AG04450 (cell line): ENCODE data around the gene ARMCX2. TPM values are rescaled to one million over a fixed set of nuclear protein-coding genes. Genes with fewer than 3 reads are reported as not detected.

Experiments
- CTCF ChIA-PET: fragments of 300-600, 350-600 bp; formaldehyde crosslinking; extraction: SDS; loops from one replicate; lab custom pipeline; 2022; ENCODE audit warnings: antibody characterized with exemption, inconsistent platforms; lab: Charles Lee
- POLR2A ChIA-PET: fragments of 350-600 bp; formaldehyde crosslinking; extraction: SDS; loops from one replicate; lab custom pipeline; 2021; ENCODE audit warnings: antibody characterized with exemption, inconsistent platforms; lab: Yijun Ruan, JAX
- DNase-seq: peaks from one replicate; pipeline ENCODE4 v3.0.0-alpha.2; 2011; ENCODE audit warnings: low read depth, low spot score
- H3K27ac ChIP-seq: one replicate; pipeline ENCODE4 v1.5.1; 2012; ENCODE audit warnings: low read depth, low read length, control low read depth
- H3K27me3 ChIP-seq: one replicate; pipeline ENCODE4 v1.6.0; 2012; ENCODE audit warnings: low read length; ENCODE audit not compliant: control insufficient read depth, insufficient read depth
- H3K4me3 ChIP-seq: 2 replicates; pipeline ENCODE4 v1.5.1; 2011; ENCODE audit warnings: mild to moderate bottlenecking, low read depth, low read length, control low read depth
- H3K9me3 ChIP-seq: 2 replicates; pipeline ENCODE4 v1.5.1; 2012; ENCODE audit warnings: low read length; ENCODE audit not compliant: control insufficient read depth, insufficient read depth
- polyA plus RNA-seq: library from polyadenylated mRNA; depleted of rRNA; stranded (reverse); fragments of >200 nt; gene quantifications from 2 replicates; pipeline ENCODE4 v1.2.3, GENCODE V29; 2011
- TF ChIP-seq, protein P1 (sequence below): IDR thresholded peaks from 2 replicates; pipeline ENCODE4 v1.5.1; 2011; ENCODE audit warnings: low read depth, low read length, control low read depth, inconsistent platforms

The ARMCX2 gene
- polyA plus RNA-seq, 1 experiment = 81.7 TPM

DNA sequence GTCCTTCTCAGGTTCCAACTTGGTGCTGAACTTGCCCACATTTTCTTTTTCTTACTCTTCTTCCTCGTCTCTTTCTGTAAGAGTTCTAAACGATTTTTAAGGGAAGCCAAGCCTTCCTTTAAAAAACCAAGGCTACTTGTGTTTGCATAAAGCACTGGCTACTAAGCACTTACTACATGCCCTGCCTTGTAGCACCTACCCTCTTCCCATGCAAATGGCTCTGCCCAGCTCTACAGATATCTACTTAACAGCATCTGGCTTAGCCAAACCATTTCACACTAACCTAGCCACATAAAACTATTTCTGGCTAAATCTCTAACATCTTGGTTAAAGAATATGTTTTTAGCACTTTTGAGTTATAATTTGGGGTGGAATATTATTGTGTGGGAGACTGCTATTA is 26.9 kb upstream of the ARMCX2 start:
- Histone ChIP-seq H3K4me3 (no peak overlapping the region), H3K27me3 (no peaks in the 10 kb centered on the region), H3K27ac (no peak overlapping the region), H3K9me3 (no peaks in the 10 kb centered on the region)
- TF ChIP-seq, protein P1, sequence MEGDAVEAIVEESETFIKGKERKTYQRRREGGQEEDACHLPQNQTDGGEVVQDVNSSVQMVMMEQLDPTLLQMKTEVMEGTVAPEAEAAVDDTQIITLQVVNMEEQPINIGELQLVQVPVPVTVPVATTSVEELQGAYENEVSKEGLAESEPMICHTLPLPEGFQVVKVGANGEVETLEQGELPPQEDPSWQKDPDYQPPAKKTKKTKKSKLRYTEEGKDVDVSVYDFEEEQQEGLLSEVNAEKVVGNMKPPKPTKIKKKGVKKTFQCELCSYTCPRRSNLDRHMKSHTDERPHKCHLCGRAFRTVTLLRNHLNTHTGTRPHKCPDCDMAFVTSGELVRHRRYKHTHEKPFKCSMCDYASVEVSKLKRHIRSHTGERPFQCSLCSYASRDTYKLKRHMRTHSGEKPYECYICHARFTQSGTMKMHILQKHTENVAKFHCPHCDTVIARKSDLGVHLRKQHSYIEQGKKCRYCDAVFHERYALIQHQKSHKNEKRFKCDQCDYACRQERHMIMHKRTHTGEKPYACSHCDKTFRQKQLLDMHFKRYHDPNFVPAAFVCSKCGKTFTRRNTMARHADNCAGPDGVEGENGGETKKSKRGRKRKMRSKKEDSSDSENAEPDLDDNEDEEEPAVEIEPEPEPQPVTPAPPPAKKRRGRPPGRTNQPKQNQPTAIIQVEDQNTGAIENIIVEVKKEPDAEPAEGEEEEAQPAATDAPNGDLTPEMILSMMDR = no peak
- DNase-seq = no peak
- ChIA-PET CTCF (no interaction called here), POLR2A (no interaction called here)

GRCh38 chrX:101685923-101686322 is 26.3 kb upstream of the ARMCX2 start:
- ChIA-PET POLR2A (no interaction called here), CTCF (no interaction called here)
- no peak for DNase-seq
- Histone ChIP-seq H3K27me3 (no peaks in the 10 kb centered on the region), H3K27ac (no peak overlapping the region), H3K9me3 (no peaks in the 10 kb centered on the region), H3K4me3 (no peak overlapping the region)
- TF ChIP-seq, protein P1 = no peak

- no peaks in the 10 kb centered on the region for H3K27me3 ChIP-seq
- no peak overlapping the region for H3K27ac ChIP-seq
- CTCF ChIA-PET = no interaction called here
Measured at GRCh38 chrX:101682723-101683122, 23.1 kb upstream of the ARMCX2 start.

DNA sequence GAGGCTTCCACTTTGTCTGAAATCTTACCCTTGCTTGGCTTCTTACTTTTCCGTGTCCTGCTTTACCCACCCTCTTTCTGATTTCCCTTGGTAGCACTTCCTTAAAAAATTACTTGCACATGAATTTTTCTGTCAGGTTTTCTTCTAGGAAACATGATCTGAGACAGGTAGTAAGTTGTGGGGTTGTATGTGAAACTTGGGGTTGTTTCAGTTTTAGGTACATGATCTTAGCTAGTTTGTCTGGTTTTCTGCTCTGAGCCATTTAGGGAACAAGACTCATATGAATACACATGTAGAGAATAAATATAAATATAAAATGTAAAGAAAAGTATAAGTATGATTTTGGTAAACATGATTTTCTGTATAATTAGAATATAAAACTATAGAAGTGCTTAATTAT is 17.4 kb upstream of the ARMCX2 start:
- Histone ChIP-seq H3K4me3 (no peak overlapping the region), H3K9me3 (no peaks in the 10 kb centered on the region), H3K27me3 (no peaks in the 10 kb centered on the region), H3K27ac (no peak overlapping the region)
- TF ChIP-seq, protein P1 = no peak
- DNase-seq = no peak
- POLR2A ChIA-PET = interaction anchor here (0.6 kb wide), 1 partner anchor 80 kb away, joined by 3 read pairs; no protein-coding TSS in a partner anchor
- CTCF ChIA-PET = no interaction called here

More at GRCh38 chrX:101682723-101683122, 23.1 kb upstream of the ARMCX2 start:
- no peak overlapping the region for H3K4me3 ChIP-seq
- DNase-seq = no peak
- TF ChIP-seq, protein P1 = no peak
- H3K9me3 ChIP-seq = no peaks in the 10 kb centered on the region
- POLR2A ChIA-PET = no interaction called here

GRCh38 chrX:101676571-101676970 is 16.9 kb upstream of the ARMCX2 start:
- POLR2A ChIA-PET = interaction anchor here (0.6 kb wide), 1 partner anchor 80 kb away, joined by 3 read pairs; no protein-coding TSS in a partner anchor

More at GRCh38 chrX:101676571-101676970, 16.9 kb upstream of the ARMCX2 start:
- Histone ChIP-seq H3K27ac (no peak overlapping the region), H3K4me3 (no peak overlapping the region), H3K9me3 (no peaks in the 10 kb centered on the region), H3K27me3 (no peaks in the 10 kb centered on the region)
- CTCF ChIA-PET = no interaction called here
- TF ChIP-seq, protein P1 = no peak
- DNase-seq = no peak
